Keratinocyte (primary cell): Measurements from ENCODE around the gene FNDC11.

ENCODE experiments used
- EZH2 ChIP-seq: IDR thresholded peaks from one replicate; pipeline ENCODE4 v1.6.1; 2012; ENCODE audit warnings: inconsistent platforms, mild to moderate bottlenecking, low read length, moderate library complexity
- TF ChIP-seq, protein P1 (sequence below), 3 experiments: IDR thresholded peaks in 1 of 3; conservative IDR thresholded peaks in 1 of 3; optimal IDR thresholded peaks in 1 of 3; 2 replicates in 2 of 3; 3 replicates in 1 of 3; pipeline versions ENCODE3 to v1.5.1; 2011; ENCODE audit warnings: low read length in 3 of 3, mild to moderate bottlenecking in 3 of 3, moderate library complexity in 2 of 3, control low read depth in 1 of 3, inconsistent platforms in 1 of 3; ENCODE audit not compliant: insufficient read depth in 2 of 3; ENCODE audit errors: extremely low read depth in 1 of 3

DNA sequence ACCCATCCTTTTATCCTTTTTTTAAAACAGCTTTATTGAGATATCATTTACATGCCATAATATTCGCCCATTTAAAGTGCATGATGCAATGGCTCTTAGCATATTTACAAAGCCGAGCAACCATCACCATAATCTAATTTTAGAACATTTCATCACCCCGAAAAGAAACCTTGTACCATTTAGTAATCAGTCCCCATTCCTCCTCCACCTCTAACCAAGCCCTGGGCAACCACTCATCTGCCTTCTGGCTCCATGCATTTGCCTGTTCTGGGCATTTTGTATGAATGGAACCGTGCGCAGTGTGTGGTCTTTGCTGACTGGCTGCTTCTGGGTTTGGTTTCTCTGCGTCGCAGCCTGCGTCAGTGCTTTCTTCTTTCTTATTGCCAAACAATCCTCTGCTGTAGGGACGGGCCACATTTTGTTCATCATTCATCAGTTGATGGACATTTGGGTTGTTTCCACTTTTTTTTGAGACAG lies 44.8 kb upstream of the FNDC11 start:
- TF ChIP-seq, protein P1, sequence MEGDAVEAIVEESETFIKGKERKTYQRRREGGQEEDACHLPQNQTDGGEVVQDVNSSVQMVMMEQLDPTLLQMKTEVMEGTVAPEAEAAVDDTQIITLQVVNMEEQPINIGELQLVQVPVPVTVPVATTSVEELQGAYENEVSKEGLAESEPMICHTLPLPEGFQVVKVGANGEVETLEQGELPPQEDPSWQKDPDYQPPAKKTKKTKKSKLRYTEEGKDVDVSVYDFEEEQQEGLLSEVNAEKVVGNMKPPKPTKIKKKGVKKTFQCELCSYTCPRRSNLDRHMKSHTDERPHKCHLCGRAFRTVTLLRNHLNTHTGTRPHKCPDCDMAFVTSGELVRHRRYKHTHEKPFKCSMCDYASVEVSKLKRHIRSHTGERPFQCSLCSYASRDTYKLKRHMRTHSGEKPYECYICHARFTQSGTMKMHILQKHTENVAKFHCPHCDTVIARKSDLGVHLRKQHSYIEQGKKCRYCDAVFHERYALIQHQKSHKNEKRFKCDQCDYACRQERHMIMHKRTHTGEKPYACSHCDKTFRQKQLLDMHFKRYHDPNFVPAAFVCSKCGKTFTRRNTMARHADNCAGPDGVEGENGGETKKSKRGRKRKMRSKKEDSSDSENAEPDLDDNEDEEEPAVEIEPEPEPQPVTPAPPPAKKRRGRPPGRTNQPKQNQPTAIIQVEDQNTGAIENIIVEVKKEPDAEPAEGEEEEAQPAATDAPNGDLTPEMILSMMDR (optimal IDR thresholded peaks at IDR 0.05 in 1 of 3, IDR thresholded peaks at IDR 0.05 in 1 of 3, conservative IDR thresholded peaks at IDR 0.05 in 1 of 3; ENCODE audit: extremely low read depth in 1 of 3, insufficient read depth in 2 of 3, low read length in 3 of 3), result no peak
- no peak for TF ChIP-seq EZH2
